ENCODE measurements around the gene THSD4.
A peak's percentile ranks its signal among the peaks of the same experiment; 100 is the strongest.

Gene THSD4

GRCh38 chr15:71149646-71150557 is 34.6 kb downstream of the THSD4 start:
- DNase-seq (ENCODE audit: low read depth), result no peak
- no peak overlapping the region for H3K4me3 ChIP-seq (ENCODE audit: control insufficient read depth, low read depth, low read length)
- no peak for TF ChIP-seq CTCF (conservative IDR thresholded peaks at IDR 0.05; ENCODE audit: control insufficient read depth, insufficient read depth, low read depth, low read length)

GRCh38 chr15:71151081-71151480 is 35.8 kb downstream of the THSD4 start:
- TF ChIP-seq CTCF (conservative IDR thresholded peaks at IDR 0.05; ENCODE audit: control insufficient read depth, insufficient read depth, low read depth, low read length), result no peak
- no peak overlapping the region for H3K4me3 ChIP-seq (ENCODE audit: control insufficient read depth, low read depth, low read length)
- peak; percentile 53 for DNase-seq (ENCODE audit: low read depth)

GRCh38 chr15:71152542-71152941 is 37.3 kb downstream of the THSD4 start:
- no peak overlapping the region for H3K4me3 ChIP-seq (ENCODE audit: control insufficient read depth, low read depth, low read length)
- DNase-seq (ENCODE audit: low read depth), result no peak
- no peak for TF ChIP-seq CTCF (conservative IDR thresholded peaks at IDR 0.05; ENCODE audit: control insufficient read depth, insufficient read depth, low read depth, low read length)

DNA sequence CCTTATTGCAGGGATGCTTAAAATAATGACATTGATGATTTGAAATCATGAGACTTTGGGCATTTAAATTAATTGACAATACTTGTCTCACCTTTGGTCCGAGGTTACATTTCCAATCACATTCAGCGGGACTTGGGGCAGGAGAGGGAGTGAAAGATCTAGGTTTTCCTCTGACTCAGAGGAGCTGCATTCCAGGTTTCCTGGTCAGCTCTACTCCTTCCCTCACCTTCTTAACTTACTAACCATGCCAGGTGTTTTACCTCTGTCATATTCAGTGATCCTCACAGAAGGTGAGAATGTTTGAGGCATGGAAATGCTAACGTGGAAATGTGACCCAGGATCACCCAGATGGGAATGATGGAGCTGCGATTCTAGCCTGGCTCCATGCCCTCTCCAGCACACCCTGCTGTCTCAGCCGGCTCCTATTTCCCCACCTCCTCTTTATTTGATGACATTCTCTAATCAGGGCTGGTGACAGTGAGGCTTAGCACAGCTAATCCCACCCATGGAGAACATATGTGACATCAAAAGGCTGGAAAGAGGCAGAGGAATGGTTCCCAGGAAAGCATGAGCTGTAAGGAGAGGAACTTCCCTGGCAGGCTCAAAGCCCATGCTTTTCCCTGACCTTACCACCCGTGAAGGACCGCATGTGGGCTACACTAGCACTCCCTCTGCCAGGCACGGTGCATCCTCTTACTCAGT is 38.7 kb downstream of the THSD4 start:
- DNase-seq (ENCODE audit: low read depth), result peak; percentile 32
- TF ChIP-seq CTCF (conservative IDR thresholded peaks at IDR 0.05; ENCODE audit: control insufficient read depth, insufficient read depth, low read depth, low read length), result no peak
- no peak overlapping the region for H3K4me3 ChIP-seq (ENCODE audit: control insufficient read depth, low read depth, low read length)

DNA sequence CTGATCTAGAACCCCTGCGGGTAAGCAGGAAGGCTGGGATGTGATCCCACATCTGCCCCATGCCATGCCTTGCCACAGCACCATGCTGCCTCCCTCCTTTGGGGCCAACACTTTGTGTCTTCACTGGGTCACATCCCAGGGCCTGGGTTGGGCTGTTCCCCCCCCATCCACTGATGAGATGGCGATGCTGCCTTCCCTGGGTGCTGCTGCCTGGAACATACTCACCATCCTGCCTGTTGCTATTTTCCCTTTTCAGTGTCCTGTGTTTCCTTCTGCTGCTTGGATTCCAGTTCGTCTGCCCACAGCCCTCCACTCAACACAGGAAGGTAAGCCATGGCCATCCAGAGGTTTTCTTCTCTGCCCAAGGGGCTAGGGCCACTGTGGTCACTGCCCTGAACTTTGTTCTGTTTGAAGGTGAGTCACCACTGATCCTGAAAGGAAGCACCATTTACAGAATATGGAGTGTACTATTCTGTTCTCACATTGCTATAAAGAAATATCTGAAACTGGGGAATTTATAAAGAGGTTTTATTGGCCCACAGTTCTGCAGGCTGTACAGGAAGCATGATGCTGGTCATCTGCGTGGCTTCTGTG is 39.4 kb downstream of the THSD4 start:
- no peak overlapping the region for H3K4me3 ChIP-seq (ENCODE audit: control insufficient read depth, low read depth, low read length)
- no peak for TF ChIP-seq CTCF (conservative IDR thresholded peaks at IDR 0.05; ENCODE audit: control insufficient read depth, insufficient read depth, low read depth, low read length)
- DNase-seq (ENCODE audit: low read depth), result no peak

DNA sequence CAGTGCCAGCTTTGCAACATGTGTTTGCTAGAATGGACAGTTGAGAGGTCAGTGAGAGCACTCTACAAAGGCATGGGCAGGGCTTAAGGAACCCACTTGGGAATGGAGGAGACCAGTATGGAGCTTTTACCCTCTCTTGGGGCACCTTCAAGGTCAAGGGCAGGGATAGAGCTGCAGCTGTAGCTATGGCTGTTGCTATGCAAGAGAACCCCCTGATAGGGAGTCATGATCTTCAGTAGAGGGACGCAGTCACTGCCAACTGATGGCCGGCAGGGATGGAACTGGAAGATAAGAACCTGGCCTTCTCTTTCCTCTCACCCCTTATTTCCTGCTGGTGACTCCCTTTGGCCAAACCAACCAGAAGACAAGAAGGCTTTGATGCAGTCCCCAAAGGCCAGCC is 40.3 kb downstream of the THSD4 start:
- H3K4me3 ChIP-seq (ENCODE audit: control insufficient read depth, low read depth, low read length), result no peak overlapping the region
- no peak for TF ChIP-seq CTCF (conservative IDR thresholded peaks at IDR 0.05; ENCODE audit: control insufficient read depth, insufficient read depth, low read depth, low read length)
- DNase-seq (ENCODE audit: low read depth), result no peak
